GM12801 (cell line): ENCODE data around the gene TMEM132C.

Source experiments
- TF ChIP-seq, protein P1 (sequence below): IDR thresholded peaks from one replicate; pipeline ENCODE4 v1.5.1; 2011; ENCODE audit warnings: control low read depth; ENCODE audit not compliant: insufficient read length; ENCODE audit errors: extremely low read depth

Gene TMEM132C

GRCh38 chr12:128581321-128581761 lies 314.4 kb downstream of the TMEM132C start:
- TF ChIP-seq, protein P1, sequence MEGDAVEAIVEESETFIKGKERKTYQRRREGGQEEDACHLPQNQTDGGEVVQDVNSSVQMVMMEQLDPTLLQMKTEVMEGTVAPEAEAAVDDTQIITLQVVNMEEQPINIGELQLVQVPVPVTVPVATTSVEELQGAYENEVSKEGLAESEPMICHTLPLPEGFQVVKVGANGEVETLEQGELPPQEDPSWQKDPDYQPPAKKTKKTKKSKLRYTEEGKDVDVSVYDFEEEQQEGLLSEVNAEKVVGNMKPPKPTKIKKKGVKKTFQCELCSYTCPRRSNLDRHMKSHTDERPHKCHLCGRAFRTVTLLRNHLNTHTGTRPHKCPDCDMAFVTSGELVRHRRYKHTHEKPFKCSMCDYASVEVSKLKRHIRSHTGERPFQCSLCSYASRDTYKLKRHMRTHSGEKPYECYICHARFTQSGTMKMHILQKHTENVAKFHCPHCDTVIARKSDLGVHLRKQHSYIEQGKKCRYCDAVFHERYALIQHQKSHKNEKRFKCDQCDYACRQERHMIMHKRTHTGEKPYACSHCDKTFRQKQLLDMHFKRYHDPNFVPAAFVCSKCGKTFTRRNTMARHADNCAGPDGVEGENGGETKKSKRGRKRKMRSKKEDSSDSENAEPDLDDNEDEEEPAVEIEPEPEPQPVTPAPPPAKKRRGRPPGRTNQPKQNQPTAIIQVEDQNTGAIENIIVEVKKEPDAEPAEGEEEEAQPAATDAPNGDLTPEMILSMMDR = no peak

GRCh38 chr12:128583453-128583852 lies 316.5 kb downstream of the TMEM132C start:
- TF ChIP-seq, protein P1 = no peak

DNA sequence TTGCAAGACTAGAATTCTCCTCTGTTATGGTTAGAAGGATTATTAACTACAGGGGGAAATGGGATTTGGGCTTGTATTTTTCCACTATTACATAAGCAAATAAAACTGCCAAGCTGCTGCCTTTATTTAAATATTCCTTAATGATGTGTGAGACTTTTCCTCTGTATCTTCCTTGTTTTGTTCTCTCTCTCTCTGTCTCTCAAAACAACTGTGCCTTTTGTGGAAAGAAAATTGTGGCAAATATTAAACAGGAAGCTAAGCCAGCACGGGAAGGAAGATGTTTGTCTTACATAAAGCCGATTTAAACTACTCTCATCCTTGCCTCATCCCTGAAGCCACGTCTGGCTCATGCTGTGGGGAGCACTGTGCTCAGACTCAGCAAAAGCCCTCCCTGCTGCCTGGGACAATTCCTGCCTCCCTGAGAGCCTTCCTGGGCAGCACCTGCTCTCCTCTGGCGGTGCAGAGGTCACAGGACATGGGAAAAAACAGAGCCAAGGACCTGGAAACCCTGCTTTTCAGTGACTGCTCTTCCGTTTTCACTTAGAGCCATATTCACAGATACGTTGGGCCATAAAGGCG lies 319.6 kb downstream of the TMEM132C start:
- TF ChIP-seq, protein P1 = no peak

- TF ChIP-seq, protein P1 = no peak
Measured at GRCh38 chr12:128587918-128588317, 320.9 kb downstream of the TMEM132C start.

- TF ChIP-seq, protein P1 = no peak
Measured at GRCh38 chr12:128592220-128592744, 325.3 kb downstream of the TMEM132C start.

GRCh38 chr12:128594521-128594920 lies 327.6 kb downstream of the TMEM132C start:
- TF ChIP-seq, protein P1 = no peak

GRCh38 chr12:128595609-128596008 lies 328.6 kb downstream of the TMEM132C start:
- TF ChIP-seq, protein P1 = no peak
